Epithelial cell of esophagus (primary cell): ENCODE results near the gene MYLK4.

ENCODE experiments used
- DNase-seq: peaks from one replicate; pipeline ENCODE4 v3.0.0; 2010; ENCODE audit warnings: low read depth
- H3K4me3 ChIP-seq: 2 replicates; pipeline ENCODE4 v1.5.1; 2011; ENCODE audit warnings: mild to moderate bottlenecking, low read length, control low read depth
- CTCF ChIP-seq: IDR thresholded peaks from 2 replicates; pipeline ENCODE4 v1.5.1; 2011; ENCODE audit warnings: low read depth, mild to moderate bottlenecking, low read length, control low read depth, inconsistent platforms; ENCODE audit not compliant: insufficient read depth; ENCODE audit errors: missing control alignments

MYLK4 gene

DNA sequence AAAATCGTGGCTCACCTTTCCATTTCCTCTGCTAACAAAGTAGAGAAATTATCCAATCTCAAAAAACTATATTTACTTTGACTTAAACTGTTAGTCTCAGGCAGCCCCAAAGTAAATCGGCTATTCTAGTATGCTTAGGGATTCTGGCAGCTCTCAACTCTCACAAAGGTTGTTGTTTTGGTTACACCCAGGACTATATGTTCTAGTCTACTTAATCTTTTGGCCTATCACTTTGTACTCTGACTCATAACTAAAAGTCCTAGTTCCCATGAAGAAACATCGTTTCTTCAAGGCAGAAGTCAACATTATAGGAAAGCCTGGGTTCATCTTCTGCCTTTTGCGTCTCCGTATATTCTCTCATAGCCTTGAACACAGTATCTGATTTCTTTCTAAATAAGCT is 42.3 kb downstream of the MYLK4 start:
- no peak overlapping the region for H3K4me3 ChIP-seq
- TF ChIP-seq CTCF = no peak
- no peak for DNase-seq

- no peak overlapping the region for H3K4me3 ChIP-seq
- no peak for DNase-seq
- TF ChIP-seq CTCF = no peak
Measured at GRCh38 chr6:2706558-2706957, 44.2 kb downstream of the MYLK4 start.

GRCh38 chr6:2705256-2705655 is 45.5 kb downstream of the MYLK4 start:
- no peak for TF ChIP-seq CTCF
- no peak for DNase-seq
- H3K4me3 ChIP-seq = no peak overlapping the region

- DNase-seq = no peak
- no peak overlapping the region for H3K4me3 ChIP-seq
- TF ChIP-seq CTCF = no peak
Measured at GRCh38 chr6:2697291-2697690, 53.4 kb downstream of the MYLK4 start.

GRCh38 chr6:2695454-2696095 is 55.1 kb downstream of the MYLK4 start:
- H3K4me3 ChIP-seq = no peak overlapping the region
- peak; percentile 56 for DNase-seq
- peak; percentile 46 for TF ChIP-seq CTCF

GRCh38 chr6:2693231-2693630 is 57.5 kb downstream of the MYLK4 start:
- no peak overlapping the region for H3K4me3 ChIP-seq
- TF ChIP-seq CTCF = no peak
- no peak for DNase-seq

- H3K4me3 ChIP-seq = no peak overlapping the region
- TF ChIP-seq CTCF = no peak
- peak; percentile 81 for DNase-seq
Measured at GRCh38 chr6:2688401-2689064, 62.2 kb downstream of the MYLK4 start.
